Esophagus muscularis mucosa (tissue), 4 donors: ENCODE measurements around the gene CD22.

Source experiments
- CTCF ChIP-seq, 3 experiments: fragments of 200-600 bp in 2 of 3; fragments of 450-650 bp in 1 of 3; sonication (generic) in 2 of 3; IDR thresholded peaks; one replicate each; pipeline ENCODE4 v1.5.1; 2017 to 2019; ENCODE audit warnings: antibody characterized with exemption in 3 of 3, mild to moderate bottlenecking in 2 of 3, moderate library complexity in 1 of 3
- EP300 ChIP-seq: sonication (generic); formaldehyde crosslinking; IDR thresholded peaks from one replicate; pipeline ENCODE4 v1.6.1; 2017; ENCODE audit warnings: antibody characterized with exemption
- POLR2AphosphoS5 ChIP-seq, 2 donors: sonication (generic); formaldehyde crosslinking; IDR thresholded peaks; one replicate each; pipeline ENCODE4 v1.6.1; 2017; ENCODE audit warnings: antibody characterized with exemption in 2 of 2

- TF ChIP-seq CTCF (IDR thresholded peaks at IDR 0.05), result no peak
- TF ChIP-seq POLR2AphosphoS5 (IDR thresholded peaks at IDR 0.05), result no peak
- no peak for TF ChIP-seq EP300
Measured at GRCh38 chr19:35363711-35364425, 34.9 kb downstream of the CD22 start.
